ENCODE results near the gene RGS3.

GRCh38 chr9:113608082-113608685 lies 144.7 kb downstream of the RGS3 start:
- no peak for TF ChIP-seq POLR2A (IDR thresholded peaks at IDR 0.05; ENCODE audit: low read length)
- no peak for TF ChIP-seq GATA1 (IDR thresholded peaks at IDR 0.05; ENCODE audit: low read depth, low read length)

Data from erythroblast (primary cell).